SK-N-SH treated with all-trans-retinoic acid at 6 μM for 48 hours (cell line): ENCODE results near the gene TLR7.

ENCODE experiments used
- ATAC-seq: fragments of 200-7000 bp; cut with Tn5 transposase; 3 replicates; pipeline ENCODE4 v1.9.1; 2020; ENCODE audit warnings: mild to moderate bottlenecking, moderate library complexity
- ARNTL ChIP-seq: fragments of 450-650 bp; formaldehyde crosslinking; IDR thresholded peaks from 2 replicates; pipeline ENCODE4 v1.5.0; 2020; ENCODE audit warnings: low read depth, mild to moderate bottlenecking, moderate library complexity, borderline replicate concordance
- BACH2 ChIP-seq: fragments of 250-450 bp; sonication (Bioruptor Pico); IDR thresholded peaks from 2 replicates; pipeline ENCODE4 v1.9.0; 2021; ENCODE audit warnings: mild to moderate bottlenecking, borderline replicate concordance
- CREB5 ChIP-seq: fragments of 250-450 bp; sonication (Bioruptor Pico); IDR thresholded peaks from 2 replicates; pipeline ENCODE4 v1.5.1; 2020; ENCODE audit warnings: low read depth, mild to moderate bottlenecking, moderate library complexity
- CSDC2 ChIP-seq: fragments of 250-450 bp; sonication (Bioruptor Pico); IDR thresholded peaks from 2 replicates; pipeline ENCODE4 v1.5.0; 2020; ENCODE audit warnings: mild to moderate bottlenecking, moderate library complexity
- CSRNP3 ChIP-seq: fragments of 250-450 bp; sonication (Bioruptor Pico); IDR thresholded peaks from 2 replicates; pipeline ENCODE4 v1.5.1; 2021; ENCODE audit warnings: mild to moderate bottlenecking, moderate library complexity
- ESRRG ChIP-seq: fragments of 250-450 bp; sonication (Bioruptor Pico); IDR thresholded peaks from 2 replicates; pipeline ENCODE4 v1.6.1; 2021; ENCODE audit warnings: mild to moderate bottlenecking
- GLIS3 ChIP-seq: fragments of 250-450 bp; sonication (Bioruptor Pico); IDR thresholded peaks from 2 replicates; pipeline ENCODE4 v1.5.0; 2020; ENCODE audit warnings: mild to moderate bottlenecking, moderate library complexity
- OSR1 ChIP-seq: fragments of 250-450 bp; sonication (Bioruptor Pico); IDR thresholded peaks from 2 replicates; pipeline ENCODE4 v1.8.0; 2022; ENCODE audit warnings: moderate library complexity, mild to moderate bottlenecking, inconsistent platforms
- PATZ1 ChIP-seq: fragments of 250-450 bp; sonication (Bioruptor Pico); IDR thresholded peaks from 2 replicates; pipeline ENCODE4 v1.8.0; 2020; ENCODE audit warnings: mild to moderate bottlenecking, moderate library complexity, borderline replicate concordance
- POU6F1 ChIP-seq: fragments of 250-450 bp; sonication (Bioruptor Pico); IDR thresholded peaks from 2 replicates; pipeline ENCODE4 v1.8.0; 2021; ENCODE audit warnings: low read depth, mild to moderate bottlenecking, moderate library complexity, borderline replicate concordance
- PPARA ChIP-seq: fragments of 250-450 bp; sonication (Bioruptor Pico); IDR thresholded peaks from 2 replicates; pipeline ENCODE4 v1.5.0; 2020; ENCODE audit warnings: mild to moderate bottlenecking, borderline replicate concordance
- RARB ChIP-seq: fragments of 250-450 bp; sonication (Bioruptor Pico); IDR thresholded peaks from 2 replicates; pipeline ENCODE4 v1.8.0; 2021; ENCODE audit warnings: mild to moderate bottlenecking, moderate library complexity
- SNAI2 ChIP-seq: fragments of 250-450 bp; sonication (Bioruptor Pico); IDR thresholded peaks from 2 replicates; pipeline ENCODE4 v1.5.0; 2020; ENCODE audit warnings: mild to moderate bottlenecking, moderate library complexity
- TCF4 ChIP-seq: fragments of 250-450 bp; sonication (Bioruptor Pico); IDR thresholded peaks from 2 replicates; pipeline ENCODE4 v1.8.0; 2021; ENCODE audit warnings: mild to moderate bottlenecking, moderate library complexity, borderline replicate concordance
- TOX ChIP-seq: fragments of 250-450 bp; sonication (Bioruptor Pico); IDR thresholded peaks from 2 replicates; pipeline ENCODE4 v1.8.0; 2021; ENCODE audit warnings: mild to moderate bottlenecking, moderate library complexity, borderline replicate concordance
- TSHZ2 ChIP-seq: fragments of 250-450 bp; sonication (Bioruptor Pico); IDR thresholded peaks from 2 replicates; pipeline ENCODE4 v1.5.0; 2020; ENCODE audit warnings: mild to moderate bottlenecking, moderate library complexity
- ZC3H10 ChIP-seq: fragments of 250-450 bp; sonication (Bioruptor Pico); IDR thresholded peaks from 2 replicates; pipeline ENCODE4 v1.5.1; 2021; ENCODE audit warnings: mild to moderate bottlenecking, moderate library complexity
- ZFP3 ChIP-seq: fragments of 250-450 bp; sonication (Bioruptor Pico); IDR thresholded peaks from 2 replicates; pipeline ENCODE4 v1.5.0; 2020; ENCODE audit warnings: mild to moderate bottlenecking, moderate library complexity
- ZFP30 ChIP-seq: fragments of 450-650 bp; formaldehyde crosslinking; IDR thresholded peaks from 2 replicates; pipeline ENCODE4 v1.5.0; 2022; ENCODE audit warnings: mild to moderate bottlenecking, moderate library complexity
- ZNF565 ChIP-seq: fragments of 450-650 bp; formaldehyde crosslinking; conservative IDR thresholded peaks from 2 replicates; pipeline ENCODE4 v1.5.0; 2020; ENCODE audit warnings: low read depth, mild to moderate bottlenecking, moderate library complexity
- ZNF70 ChIP-seq: fragments of 450-650 bp; formaldehyde crosslinking; IDR thresholded peaks from 2 replicates; pipeline ENCODE4 v1.5.0; 2020; ENCODE audit warnings: mild to moderate bottlenecking, moderate library complexity
- ZNF8 ChIP-seq: fragments of 450-650 bp; formaldehyde crosslinking; IDR thresholded peaks from 2 replicates; pipeline ENCODE4 v1.5.0; 2020; ENCODE audit warnings: mild to moderate bottlenecking, moderate library complexity

Gene TLR7

GRCh38 chrX:12843668-12844279, 23.1 kb upstream of the TLR7 start:
- no peak for TF ChIP-seq ARNTL (CRISPR knock-in tag)
- no peak for TF ChIP-seq PPARA (CRISPR knock-in tag)
- TF ChIP-seq CSDC2 (CRISPR knock-in tag), result no peak
- no peak for TF ChIP-seq ZNF565 (CRISPR knock-in tag)
- no peak for TF ChIP-seq PATZ1 (CRISPR knock-in tag)
- TF ChIP-seq ZNF70 (CRISPR knock-in tag), result no peak
- no peak for TF ChIP-seq TSHZ2 (CRISPR knock-in tag)
- TF ChIP-seq GLIS3, result no peak
- TF ChIP-seq ZC3H10 (CRISPR knock-in tag), result no peak
- TF ChIP-seq ZFP3, result no peak
- TF ChIP-seq SNAI2, result no peak
- TF ChIP-seq BACH2 (CRISPR knock-in tag), result no peak
- TF ChIP-seq ESRRG, result no peak
- TF ChIP-seq CREB5 (CRISPR knock-in tag), result no peak
- no peak for TF ChIP-seq OSR1 (CRISPR knock-in tag)
- TF ChIP-seq TOX (CRISPR knock-in tag), result no peak
- no peak for TF ChIP-seq ZNF8 (CRISPR knock-in tag)
- no peak for ATAC-seq

GRCh38 chrX:12844319-12844718, 22.6 kb upstream of the TLR7 start:
- no peak for ATAC-seq
- TF ChIP-seq OSR1 (CRISPR knock-in tag) (no peak), TOX (CRISPR knock-in tag) (no peak), CREB5 (CRISPR knock-in tag) (no peak), RARB (CRISPR knock-in tag) (no peak), ZFP30 (CRISPR knock-in tag) (no peak), CSDC2 (CRISPR knock-in tag) (no peak), CSRNP3 (no peak), ZNF70 (CRISPR knock-in tag) (no peak), POU6F1 (CRISPR knock-in tag) (no peak), TCF4 (no peak), TSHZ2 (CRISPR knock-in tag) (no peak), SNAI2 (no peak), ZNF565 (CRISPR knock-in tag) (no peak), BACH2 (CRISPR knock-in tag) (no peak), PPARA (CRISPR knock-in tag) (no peak), PATZ1 (CRISPR knock-in tag) (no peak), ZC3H10 (CRISPR knock-in tag) (no peak), ESRRG (no peak), ZFP3 (no peak), ARNTL (CRISPR knock-in tag) (no peak)
